Activated naive CD8-positive, alpha-beta T cell treated with anti-CD3 and anti-CD28 coated beads for 36 hours (primary cell): Measurements from ENCODE around the gene LRP1. TPM values are rescaled to one million over a fixed set of nuclear protein-coding genes. Genes with fewer than 3 reads are reported as not detected.

Source experiments
- DNase-seq: peaks from one replicate; pipeline ENCODE4 v3.0.0; 2021
- H3K27ac Mint-ChIP-seq: one replicate; pipeline ENCODE4 v1.8.0; 2022; ENCODE audit warnings: mild to moderate bottlenecking, moderate library complexity, mixed read lengths
- H3K27me3 Mint-ChIP-seq: one replicate; pipeline ENCODE4 v1.8.0; 2022; ENCODE audit warnings: mild to moderate bottlenecking, mixed read lengths
- H3K36me3 Mint-ChIP-seq: one replicate; pipeline ENCODE4 v1.8.0; 2021; ENCODE audit warnings: mild to moderate bottlenecking, mixed read lengths
- H3K4me1 Mint-ChIP-seq: one replicate; pipeline ENCODE4 v1.8.0; 2021; ENCODE audit warnings: mixed read lengths
- H3K4me3 Mint-ChIP-seq: one replicate; pipeline ENCODE4 v1.8.0; 2022; ENCODE audit warnings: mild to moderate bottlenecking, moderate library complexity, mixed read lengths
- H3K9me3 Mint-ChIP-seq: one replicate; pipeline ENCODE4 v1.8.0; 2022; ENCODE audit warnings: mixed read lengths
- total RNA-seq, 2 experiments: library from RNA; stranded (reverse); gene quantifications; one replicate each; pipeline ENCODE4 v1.2.3, GENCODE V29; 2021

LRP1 gene
- total RNA-seq, 2 experiments from 2014 or later, result 1.3 to 2.0 TPM

GRCh38 chr12:57203201-57203600, 74.9 kb downstream of the LRP1 start:
- H3K27me3 Mint-ChIP-seq, result no peaks in the 10 kb centered on the region
- H3K27ac Mint-ChIP-seq, result no peak overlapping the region

GRCh38 chr12:57203791-57204190, 75.5 kb downstream of the LRP1 start:
- Mint-ChIP-seq H3K27ac (no peak overlapping the region), H3K9me3 (no peaks in the 10 kb centered on the region), H3K4me1 (no peaks in the 10 kb centered on the region), H3K27me3 (no peaks in the 10 kb centered on the region), H3K36me3 (no peaks in the 10 kb centered on the region), H3K4me3 (no peak overlapping the region)
- DNase-seq, result no peak

More at GRCh38 chr12:57203201-57203600, 74.9 kb downstream of the LRP1 start:
- no peak for DNase-seq
- Mint-ChIP-seq H3K4me3 (no peak overlapping the region), H3K4me1 (no peaks in the 10 kb centered on the region), H3K36me3 (no peaks in the 10 kb centered on the region), H3K9me3 (no peaks in the 10 kb centered on the region)

- Mint-ChIP-seq H3K4me1 (no peaks in the 10 kb centered on the region), H3K27me3 (no peaks in the 10 kb centered on the region)
Observed at GRCh38 chr12:57204454-57204853, 76.2 kb downstream of the LRP1 start.

GRCh38 chr12:57205186-57205585, 76.9 kb downstream of the LRP1 start:
- no peak for DNase-seq
- no peaks in the 10 kb centered on the region for H3K36me3 Mint-ChIP-seq
- no peaks in the 10 kb centered on the region for H3K27me3 Mint-ChIP-seq
- no peaks in the 10 kb centered on the region for H3K4me1 Mint-ChIP-seq
- H3K9me3 Mint-ChIP-seq, result no peaks in the 10 kb centered on the region
- H3K4me3 Mint-ChIP-seq, result no peak overlapping the region
- no peak overlapping the region for H3K27ac Mint-ChIP-seq

More at GRCh38 chr12:57204454-57204853, 76.2 kb downstream of the LRP1 start:
- Mint-ChIP-seq H3K27ac (no peak overlapping the region), H3K4me3 (no peak overlapping the region), H3K9me3 (no peaks in the 10 kb centered on the region), H3K36me3 (no peaks in the 10 kb centered on the region)
- no peak for DNase-seq

GRCh38 chr12:57205931-57206330, 77.6 kb downstream of the LRP1 start:
- Mint-ChIP-seq H3K36me3 (no peaks in the 10 kb centered on the region), H3K27me3 (no peaks in the 10 kb centered on the region), H3K27ac (no peak overlapping the region), H3K9me3 (no peaks in the 10 kb centered on the region), H3K4me3 (no peak overlapping the region), H3K4me1 (no peaks in the 10 kb centered on the region)
- DNase-seq, result no peak

- no peaks in the 10 kb centered on the region for H3K4me1 Mint-ChIP-seq
- H3K27me3 Mint-ChIP-seq, result no peaks in the 10 kb centered on the region
- no peaks in the 10 kb centered on the region for H3K9me3 Mint-ChIP-seq
- no peak overlapping the region for H3K27ac Mint-ChIP-seq
- no peak for DNase-seq
- H3K36me3 Mint-ChIP-seq, result no peaks in the 10 kb centered on the region
- H3K4me3 Mint-ChIP-seq, result no peak overlapping the region
Observed at GRCh38 chr12:57207731-57208630, 79.7 kb downstream of the LRP1 start.

- no peaks in the 10 kb centered on the region for H3K9me3 Mint-ChIP-seq
- H3K27me3 Mint-ChIP-seq, result peaks cover 6% of the 10 kb centered on the region
- no peak for DNase-seq
- H3K4me3 Mint-ChIP-seq, result no peak overlapping the region
- H3K27ac Mint-ChIP-seq, result no peak overlapping the region
- peaks cover 4% of the 10 kb centered on the region for H3K4me1 Mint-ChIP-seq
- no peaks in the 10 kb centered on the region for H3K36me3 Mint-ChIP-seq
Observed at GRCh38 chr12:57208631-57209282, 80.5 kb downstream of the LRP1 start.

GRCh38 chr12:57209916-57210315, 81.6 kb downstream of the LRP1 start:
- H3K27me3 Mint-ChIP-seq, result peaks cover 18% of the 10 kb centered on the region
- peaks cover 10% of the 10 kb centered on the region for H3K4me1 Mint-ChIP-seq
- no peaks in the 10 kb centered on the region for H3K9me3 Mint-ChIP-seq
- no peak overlapping the region for H3K4me3 Mint-ChIP-seq
- H3K27ac Mint-ChIP-seq, result no peak overlapping the region
- no peak for DNase-seq
- H3K36me3 Mint-ChIP-seq, result no peaks in the 10 kb centered on the region

- DNase-seq, result no peak
- Mint-ChIP-seq H3K4me1 (peaks cover 14% of the 10 kb centered on the region), H3K4me3 (no peak overlapping the region), H3K27ac (no peak overlapping the region), H3K27me3 (peaks cover 23% of the 10 kb centered on the region), H3K36me3 (no peaks in the 10 kb centered on the region), H3K9me3 (no peaks in the 10 kb centered on the region)
Observed at GRCh38 chr12:57210461-57210860, 82.2 kb downstream of the LRP1 start.

GRCh38 chr12:57210926-57211692, 82.8 kb downstream of the LRP1 start:
- Mint-ChIP-seq H3K4me1 (peaks cover 19% of the 10 kb centered on the region), H3K27me3 (peaks cover 30% of the 10 kb centered on the region), H3K27ac (no peak overlapping the region), H3K9me3 (no peaks in the 10 kb centered on the region), H3K4me3 (no peak overlapping the region), H3K36me3 (no peaks in the 10 kb centered on the region)
- DNase-seq, result no peak

- peaks cover 19% of the 10 kb centered on the region for H3K4me1 Mint-ChIP-seq
- H3K9me3 Mint-ChIP-seq, result no peaks in the 10 kb centered on the region
- no peak overlapping the region for H3K4me3 Mint-ChIP-seq
- no peaks in the 10 kb centered on the region for H3K36me3 Mint-ChIP-seq
- no peak overlapping the region for H3K27ac Mint-ChIP-seq
- H3K27me3 Mint-ChIP-seq, result peaks cover 32% of the 10 kb centered on the region
- DNase-seq, result no peak
Observed at GRCh38 chr12:57211791-57212700, 83.8 kb downstream of the LRP1 start.

GRCh38 chr12:57212701-57213057, 84.4 kb downstream of the LRP1 start:
- Mint-ChIP-seq H3K27me3 (peaks cover 39% of the 10 kb centered on the region), H3K4me3 (no peak overlapping the region), H3K9me3 (no peaks in the 10 kb centered on the region), H3K4me1 (peaks cover 24% of the 10 kb centered on the region), H3K36me3 (no peaks in the 10 kb centered on the region), H3K27ac (no peak overlapping the region)
- no peak for DNase-seq

- peaks cover 24% of the 10 kb centered on the region for H3K4me1 Mint-ChIP-seq
- H3K9me3 Mint-ChIP-seq, result no peaks in the 10 kb centered on the region
- H3K27me3 Mint-ChIP-seq, result peaks cover 44% of the 10 kb centered on the region
- no peak overlapping the region for H3K4me3 Mint-ChIP-seq
- no peak overlapping the region for H3K27ac Mint-ChIP-seq
- DNase-seq, result peak; percentile 80
- no peaks in the 10 kb centered on the region for H3K36me3 Mint-ChIP-seq
Observed at GRCh38 chr12:57213058-57213715, 84.9 kb downstream of the LRP1 start.
